Measurements from ENCODE around the gene BTBD8. TPM values are rescaled to one million over a fixed set of nuclear protein-coding genes. Genes with fewer than 3 reads are reported as not detected.

BTBD8 gene
- total RNA-seq, 1 donor from 2014 or later, result 0.51 TPM

DNA sequence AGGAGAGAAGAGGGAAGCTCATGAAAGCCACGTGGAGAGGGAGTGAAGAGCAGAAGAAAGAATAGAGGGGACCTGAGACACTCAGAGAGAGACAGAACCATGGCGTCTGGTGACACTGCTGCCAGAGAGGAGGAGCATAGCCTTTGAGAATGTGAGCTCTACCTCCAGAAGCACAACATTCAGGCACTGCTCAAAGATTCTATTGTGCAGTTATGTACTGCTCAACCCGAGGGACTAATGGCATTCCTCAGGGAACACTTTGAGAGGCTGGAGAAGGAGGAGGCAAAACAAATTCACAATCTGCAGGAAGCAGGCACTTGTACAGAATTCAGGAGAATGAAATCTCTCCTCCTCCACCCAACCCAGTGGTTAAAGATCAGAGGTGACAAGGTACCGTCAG is 45.1 kb downstream of the BTBD8 start:
- Mint-ChIP-seq H3K27me3 (no peaks in the 10 kb centered on the region), H3K36me3 (ENCODE audit: low read depth) (no peaks in the 10 kb centered on the region), H3K4me3 (no peak overlapping the region), H3K9me3 (no peaks in the 10 kb centered on the region), H3K4me1 (no peaks in the 10 kb centered on the region), H3K27ac (no peak overlapping the region)
- intact Hi-C loops (cut with micrococcal nuclease), result no loop called here
- TF ChIP-seq, protein P1, sequence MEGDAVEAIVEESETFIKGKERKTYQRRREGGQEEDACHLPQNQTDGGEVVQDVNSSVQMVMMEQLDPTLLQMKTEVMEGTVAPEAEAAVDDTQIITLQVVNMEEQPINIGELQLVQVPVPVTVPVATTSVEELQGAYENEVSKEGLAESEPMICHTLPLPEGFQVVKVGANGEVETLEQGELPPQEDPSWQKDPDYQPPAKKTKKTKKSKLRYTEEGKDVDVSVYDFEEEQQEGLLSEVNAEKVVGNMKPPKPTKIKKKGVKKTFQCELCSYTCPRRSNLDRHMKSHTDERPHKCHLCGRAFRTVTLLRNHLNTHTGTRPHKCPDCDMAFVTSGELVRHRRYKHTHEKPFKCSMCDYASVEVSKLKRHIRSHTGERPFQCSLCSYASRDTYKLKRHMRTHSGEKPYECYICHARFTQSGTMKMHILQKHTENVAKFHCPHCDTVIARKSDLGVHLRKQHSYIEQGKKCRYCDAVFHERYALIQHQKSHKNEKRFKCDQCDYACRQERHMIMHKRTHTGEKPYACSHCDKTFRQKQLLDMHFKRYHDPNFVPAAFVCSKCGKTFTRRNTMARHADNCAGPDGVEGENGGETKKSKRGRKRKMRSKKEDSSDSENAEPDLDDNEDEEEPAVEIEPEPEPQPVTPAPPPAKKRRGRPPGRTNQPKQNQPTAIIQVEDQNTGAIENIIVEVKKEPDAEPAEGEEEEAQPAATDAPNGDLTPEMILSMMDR (IDR thresholded peaks at IDR 0.05), result no peak
- no peak for ATAC-seq (ENCODE audit: low read depth)
- ChIA-PET CTCF (no interaction called here), POLR2A (no interaction called here)
- DNase-seq, result no peak

DNA sequence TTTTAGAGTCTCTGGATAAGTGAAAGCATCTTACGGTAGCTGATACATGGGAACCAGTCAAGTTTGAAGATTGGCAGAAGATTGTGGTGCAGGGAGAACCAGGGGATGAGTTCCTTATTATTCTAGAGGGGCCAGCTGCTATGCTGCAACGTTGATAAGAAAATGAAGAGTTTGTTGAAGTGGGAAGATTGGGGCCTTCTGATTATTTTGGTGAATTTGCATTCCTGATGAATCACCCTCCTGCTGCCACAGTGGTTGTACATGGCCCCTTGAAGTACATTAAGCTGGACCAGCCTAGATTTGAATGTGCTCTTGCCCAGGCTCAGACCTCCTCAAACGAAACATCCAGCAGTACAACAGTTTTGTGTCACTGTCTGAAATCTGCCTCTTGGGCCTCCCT is 45.9 kb downstream of the BTBD8 start:
- H3K4me1 Mint-ChIP-seq, result no peaks in the 10 kb centered on the region
- no peak for DNase-seq
- H3K27ac Mint-ChIP-seq, result no peak overlapping the region
- CTCF ChIA-PET, result no interaction called here
- TF ChIP-seq, protein P1 (IDR thresholded peaks at IDR 0.05), result no peak
- intact Hi-C loops (cut with micrococcal nuclease), result no loop called here
- no peak for ATAC-seq (ENCODE audit: low read depth)
- POLR2A ChIA-PET, result no interaction called here
- no peak overlapping the region for H3K4me3 Mint-ChIP-seq
- H3K27me3 Mint-ChIP-seq, result no peaks in the 10 kb centered on the region
- no peaks in the 10 kb centered on the region for H3K9me3 Mint-ChIP-seq
- H3K36me3 Mint-ChIP-seq (ENCODE audit: low read depth), result no peaks in the 10 kb centered on the region

DNA sequence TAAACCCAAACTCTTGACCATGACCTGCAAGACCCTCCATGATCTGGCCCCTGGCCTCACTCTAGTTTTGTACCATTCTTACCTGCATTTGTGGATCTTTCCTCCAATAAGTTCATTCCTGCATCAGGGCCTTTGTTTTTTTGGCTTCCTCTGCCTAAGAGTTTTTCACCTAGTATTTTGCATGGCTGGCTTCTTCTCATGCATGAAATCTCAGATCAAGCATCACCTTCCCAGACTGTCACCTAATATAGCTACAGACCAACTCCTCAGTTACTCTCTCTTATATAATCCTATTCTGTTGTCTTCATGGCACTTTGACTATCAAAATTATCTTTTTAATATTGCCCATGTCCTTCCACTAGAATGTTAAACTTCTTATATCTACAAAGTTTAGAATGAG is 54.2 kb downstream of the BTBD8 start:
- Mint-ChIP-seq H3K4me3 (no peak overlapping the region), H3K36me3 (ENCODE audit: low read depth) (no peaks in the 10 kb centered on the region), H3K4me1 (no peaks in the 10 kb centered on the region), H3K9me3 (no peaks in the 10 kb centered on the region), H3K27ac (no peak overlapping the region), H3K27me3 (no peaks in the 10 kb centered on the region)
- ChIA-PET POLR2A (no interaction called here), CTCF (no interaction called here)
- ATAC-seq (ENCODE audit: low read depth) (no peak), DNase-seq (no peak)
- intact Hi-C loops (cut with micrococcal nuclease), result no loop called here
- TF ChIP-seq, protein P1 (IDR thresholded peaks at IDR 0.05), result no peak

DNA sequence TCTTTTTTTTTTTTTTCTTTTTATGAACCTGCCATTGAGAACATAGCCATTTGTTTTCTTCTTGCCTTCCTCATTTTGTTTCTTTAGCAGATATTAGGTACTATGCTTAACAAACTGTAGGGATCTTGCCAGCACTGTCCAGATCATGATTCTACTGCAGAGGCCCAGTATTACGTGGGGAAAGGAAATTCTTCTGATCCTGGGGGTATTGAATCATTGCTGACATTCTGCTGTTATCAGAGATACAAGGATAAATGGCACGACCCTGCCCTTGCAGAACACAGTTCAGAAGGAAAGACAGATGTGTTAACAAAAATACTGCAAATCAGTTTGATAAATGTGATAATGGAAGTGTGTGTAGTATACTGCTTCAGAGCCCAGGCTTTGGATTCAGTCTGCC is 56.2 kb downstream of the BTBD8 start:
- ATAC-seq (ENCODE audit: low read depth), result no peak
- Mint-ChIP-seq H3K4me1 (no peaks in the 10 kb centered on the region), H3K9me3 (no peaks in the 10 kb centered on the region), H3K4me3 (no peak overlapping the region), H3K36me3 (ENCODE audit: low read depth) (no peaks in the 10 kb centered on the region), H3K27ac (no peak overlapping the region), H3K27me3 (no peaks in the 10 kb centered on the region)
- POLR2A ChIA-PET, result no interaction called here
- TF ChIP-seq, protein P1 (IDR thresholded peaks at IDR 0.05), result no peak
- CTCF ChIA-PET, result no interaction called here
- DNase-seq, result no peak
- intact Hi-C loops (cut with micrococcal nuclease), result no loop called here

DNA sequence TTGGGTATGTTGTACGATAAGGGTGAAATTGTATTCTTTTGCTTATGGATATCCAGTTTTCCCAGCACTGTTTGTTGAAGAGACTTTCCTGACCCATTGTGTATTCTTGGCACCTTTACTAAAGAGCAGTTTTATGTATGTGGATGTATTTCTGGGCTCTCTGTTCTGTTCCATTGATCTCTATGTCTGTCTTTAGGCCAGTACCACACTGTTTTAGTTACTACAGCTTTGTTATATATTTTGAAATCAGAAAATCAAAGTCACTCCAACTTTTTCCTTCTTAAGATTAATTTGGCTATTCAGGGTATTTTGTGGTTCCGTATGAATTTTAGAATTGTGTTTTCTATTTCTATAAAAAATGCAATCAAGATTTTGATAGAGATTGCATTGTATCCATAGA is 74.8 kb downstream of the BTBD8 start:
- Mint-ChIP-seq H3K4me3 (no peak overlapping the region), H3K36me3 (ENCODE audit: low read depth) (peaks cover 8% of the 10 kb centered on the region), H3K9me3 (peaks cover 26% of the 10 kb centered on the region), H3K4me1 (no peaks in the 10 kb centered on the region), H3K27ac (no peak overlapping the region), H3K27me3 (no peaks in the 10 kb centered on the region)
- POLR2A ChIA-PET, result no interaction called here
- intact Hi-C loops (cut with micrococcal nuclease), result no loop called here
- ATAC-seq (ENCODE audit: low read depth) (no peak), DNase-seq (no peak)
- TF ChIP-seq, protein P1 (IDR thresholded peaks at IDR 0.05), result no peak
- CTCF ChIA-PET, result no interaction called here
